K562 (cell line): ENCODE data around the gene PRRC2B.

Experiments used
- POLR2AphosphoS5 ChIP-seq: IDR thresholded peaks from 2 replicates; pipeline ENCODE4 v1.6.1; 2011; ENCODE audit warnings: mild to moderate bottlenecking, low read depth, low read length, moderate library complexity; ENCODE audit not compliant: control insufficient read depth, insufficient read depth
- TF ChIP-seq, protein P1 (sequence below), 3 experiments: IDR thresholded peaks in 2 of 3; conservative IDR thresholded peaks in 1 of 3; 2 replicates each; pipeline ENCODE4 v1.5.1; 2011 to 2012; ENCODE audit warnings: low read length in 3 of 3, mild to moderate bottlenecking in 3 of 3, control low read depth in 2 of 3, improper control_type of control experiment in 1 of 3, inconsistent platforms in 1 of 3, low read depth in 1 of 3, mixed read lengths in 1 of 3, moderate library complexity in 1 of 3; ENCODE audit not compliant: insufficient read depth in 2 of 3

DNA sequence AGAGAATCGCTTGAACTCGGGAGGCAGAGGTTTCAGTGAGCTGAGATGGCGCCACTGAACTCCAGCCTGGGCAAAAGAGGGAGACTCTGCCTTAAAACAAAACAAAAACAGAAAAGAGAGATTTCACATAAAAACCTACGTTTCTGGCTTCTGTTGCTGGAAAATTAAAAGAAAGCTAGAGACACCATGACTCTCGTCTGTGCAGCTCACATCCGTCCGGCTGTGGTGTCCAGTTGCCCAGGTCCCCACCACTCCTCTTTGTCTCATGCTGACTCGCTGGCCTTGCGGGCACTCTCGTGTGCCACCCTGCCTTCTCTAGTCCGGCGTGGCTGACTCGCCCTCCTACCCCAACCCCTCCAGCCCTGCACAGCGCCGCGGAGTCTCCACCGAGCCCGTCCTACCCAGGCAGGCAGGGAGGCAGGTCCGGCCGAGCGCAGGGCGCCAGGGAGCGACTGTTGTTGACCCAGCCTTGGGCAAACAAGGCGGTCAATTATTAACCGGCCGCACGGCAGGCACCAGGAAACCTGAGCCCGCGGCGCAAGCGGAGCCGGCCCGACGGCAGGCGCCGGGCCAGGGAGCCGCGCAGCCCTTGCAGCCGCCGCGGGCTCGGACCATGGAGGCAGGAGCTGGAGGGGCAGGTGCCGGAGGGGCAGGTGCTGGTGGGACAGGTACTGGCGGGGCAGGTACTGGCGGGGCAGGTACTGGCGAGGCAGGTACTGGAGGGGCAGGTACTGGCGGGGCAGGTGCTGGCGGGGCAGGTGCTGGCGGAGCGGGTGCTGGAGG, 151.3 kb downstream of the PRRC2B start, which contains the start of gene PRRT1B:
- TF ChIP-seq POLR2AphosphoS5, result no peak
- TF ChIP-seq, protein P1, sequence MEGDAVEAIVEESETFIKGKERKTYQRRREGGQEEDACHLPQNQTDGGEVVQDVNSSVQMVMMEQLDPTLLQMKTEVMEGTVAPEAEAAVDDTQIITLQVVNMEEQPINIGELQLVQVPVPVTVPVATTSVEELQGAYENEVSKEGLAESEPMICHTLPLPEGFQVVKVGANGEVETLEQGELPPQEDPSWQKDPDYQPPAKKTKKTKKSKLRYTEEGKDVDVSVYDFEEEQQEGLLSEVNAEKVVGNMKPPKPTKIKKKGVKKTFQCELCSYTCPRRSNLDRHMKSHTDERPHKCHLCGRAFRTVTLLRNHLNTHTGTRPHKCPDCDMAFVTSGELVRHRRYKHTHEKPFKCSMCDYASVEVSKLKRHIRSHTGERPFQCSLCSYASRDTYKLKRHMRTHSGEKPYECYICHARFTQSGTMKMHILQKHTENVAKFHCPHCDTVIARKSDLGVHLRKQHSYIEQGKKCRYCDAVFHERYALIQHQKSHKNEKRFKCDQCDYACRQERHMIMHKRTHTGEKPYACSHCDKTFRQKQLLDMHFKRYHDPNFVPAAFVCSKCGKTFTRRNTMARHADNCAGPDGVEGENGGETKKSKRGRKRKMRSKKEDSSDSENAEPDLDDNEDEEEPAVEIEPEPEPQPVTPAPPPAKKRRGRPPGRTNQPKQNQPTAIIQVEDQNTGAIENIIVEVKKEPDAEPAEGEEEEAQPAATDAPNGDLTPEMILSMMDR (IDR thresholded peaks at IDR 0.05 in 2 of 3, conservative IDR thresholded peaks at IDR 0.05 in 1 of 3; ENCODE audit: insufficient read depth in 2 of 3, low read depth in 1 of 3, low read length in 3 of 3), result no peak
